ENCODE data around the gene PIRT.

GRCh38 chr17:10809605-10810004 is 28.3 kb downstream of the PIRT start:
- TF ChIP-seq CTCF (IDR thresholded peaks at IDR 0.05) (no peak), POLR2A (IDR thresholded peaks at IDR 0.05) (no peak)

Data from thyroid gland (tissue), 4 donors.